Central memory CD4-positive, alpha-beta T cell (primary cell): Measurements from ENCODE around the gene MCM10.
"Not testable (repeated sequence)": the region's sequence is repeated elsewhere in the genome, so short reads cannot be mapped to it uniquely, and the experiment has no call there.

ENCODE experiments used
- DNase-seq: peaks from one replicate; pipeline ENCODE4 v3.0.0; 2022

Gene MCM10

GRCh38 chr10:13222566-13222965 lies 61.2 kb downstream of the MCM10 start:
- DNase-seq = no peak

DNA sequence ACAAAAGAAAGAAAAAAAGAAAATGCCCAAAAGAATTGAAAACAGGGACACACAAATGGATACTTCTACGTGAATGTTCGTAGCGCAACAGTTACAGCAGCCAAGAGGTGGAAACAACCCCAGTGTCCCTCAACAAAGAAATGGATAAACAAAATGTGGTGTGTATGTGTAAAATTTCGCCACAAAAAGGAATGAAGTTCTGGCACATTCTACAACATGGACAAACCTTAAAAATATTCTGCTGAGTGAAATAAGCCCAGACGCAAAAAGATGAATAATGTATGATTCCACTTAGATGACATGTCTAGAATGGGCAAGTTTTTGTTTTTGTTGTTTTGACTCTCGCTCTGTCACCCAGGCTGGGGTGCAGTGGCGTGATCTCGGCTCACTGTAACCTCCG lies 61.9 kb downstream of the MCM10 start:
- DNase-seq = no peak

DNA sequence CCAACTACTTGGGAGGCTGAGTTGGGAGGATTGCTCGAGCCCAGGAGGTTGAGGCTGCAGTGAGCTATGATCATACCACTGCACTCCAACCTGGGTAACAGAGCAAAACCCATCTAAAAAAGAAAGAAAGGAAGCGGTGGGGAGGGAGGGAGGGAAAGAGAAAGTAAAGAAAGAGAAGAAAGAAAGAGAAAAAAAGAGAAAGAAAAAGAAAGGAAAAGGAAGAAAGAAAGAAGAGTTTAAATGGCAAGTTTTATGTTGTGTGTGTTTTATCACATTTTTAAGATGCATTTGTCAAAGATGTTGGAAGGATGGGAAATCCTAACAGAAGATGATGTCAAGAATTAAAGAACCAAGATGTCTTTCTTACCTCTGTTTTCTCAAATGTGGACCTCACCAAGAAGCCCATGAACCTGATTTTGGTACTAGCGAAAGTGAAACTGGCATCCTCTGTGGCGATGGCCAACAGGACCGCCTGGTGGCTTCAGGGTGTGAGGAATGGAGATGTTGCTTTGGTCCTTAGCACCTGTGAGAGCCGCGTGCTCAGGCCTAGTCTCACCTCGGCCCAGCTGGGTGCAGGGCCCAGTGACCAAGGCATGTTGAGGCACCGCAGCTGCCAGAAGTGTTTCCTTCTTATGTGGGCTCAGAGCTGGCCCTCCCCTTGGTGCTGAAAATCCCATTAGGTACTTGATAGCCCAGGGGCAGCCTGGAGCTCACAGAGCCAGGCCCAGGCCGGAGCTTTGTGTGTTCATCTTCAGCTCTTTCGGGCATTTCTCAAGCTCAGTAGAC lies 63.0 kb downstream of the MCM10 start:
- no peak for DNase-seq

DNA sequence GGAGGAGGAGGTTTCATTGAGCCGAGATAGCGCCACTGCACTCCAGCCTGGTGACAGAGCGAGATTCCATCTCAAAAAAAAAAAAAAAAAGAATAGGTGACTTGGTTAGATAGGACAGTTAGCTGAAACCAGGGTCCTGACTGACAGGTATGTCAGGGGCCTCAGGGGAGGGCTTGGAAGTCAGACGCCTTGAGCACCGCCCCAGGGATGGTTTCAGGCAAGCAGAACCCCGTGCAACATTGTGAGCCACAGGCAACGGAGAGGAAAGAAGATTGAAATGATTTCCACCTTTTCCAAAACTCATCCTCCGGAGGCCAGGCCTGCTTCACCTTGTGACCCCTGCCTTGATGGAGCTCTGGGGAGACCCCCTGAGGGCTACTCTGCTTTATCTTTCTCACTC lies 64.2 kb downstream of the MCM10 start:
- DNase-seq = no peak

GRCh38 chr10:13227031-13227430 lies 65.7 kb downstream of the MCM10 start:
- DNase-seq = no peak

- no peak for DNase-seq
These were observed 69.8 kb downstream of the MCM10 start for GRCh38 chr10:13231190-13231589.

- no peak for DNase-seq
These were observed 70.5 kb downstream of the MCM10 start for GRCh38 chr10:13231808-13232207.

DNA sequence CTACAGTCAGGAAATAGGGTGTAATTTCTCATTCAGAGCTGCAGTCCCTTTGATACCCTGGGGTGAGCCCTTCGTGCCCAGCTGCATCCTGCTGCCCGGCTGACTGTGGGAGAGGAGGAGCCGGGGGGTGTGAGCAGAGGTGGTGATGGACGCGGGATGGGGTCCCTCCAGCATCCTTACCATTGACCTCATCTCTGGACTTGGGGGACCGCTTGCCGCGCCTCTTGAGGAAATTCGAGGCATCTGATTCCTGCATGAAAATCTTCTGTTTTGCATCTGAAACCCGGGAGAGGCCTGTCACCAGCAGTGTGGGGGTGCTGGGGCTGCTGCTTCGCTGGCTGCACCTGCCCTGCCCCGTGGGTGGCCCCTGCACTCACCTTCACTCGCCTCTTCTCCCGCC lies 72.0 kb downstream of the MCM10 start:
- DNase-seq = no peak

GRCh38 chr10:13234172-13234571 lies 72.8 kb downstream of the MCM10 start, which contains the start of gene UCMA:
UCMA (minus strand) TSS chr10:13234374; CDS start chr10:13234258, 116 bp downstream.
- no peak for DNase-seq

GRCh38 chr10:13234736-13235135 lies 73.4 kb downstream of the MCM10 start:
- not testable (repeated sequence) for DNase-seq

DNA sequence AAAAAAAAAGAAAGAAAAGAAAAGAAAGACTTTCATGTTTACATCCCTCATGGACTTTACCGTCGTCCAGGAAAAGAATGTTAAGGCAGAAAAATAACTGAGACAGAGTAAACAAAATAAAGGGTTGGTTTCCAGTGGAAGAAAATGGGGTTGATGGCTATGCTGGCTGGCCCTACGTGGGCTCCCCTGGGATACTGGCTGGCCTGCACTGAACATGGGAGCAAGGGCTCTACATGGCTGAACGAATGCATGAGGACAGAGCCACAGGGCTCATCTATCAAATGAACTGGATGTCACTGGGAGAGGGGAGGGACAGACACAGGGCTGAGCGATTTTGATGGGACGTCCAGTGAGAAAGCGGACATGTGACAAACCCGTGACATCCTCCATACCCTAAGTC lies 75.3 kb downstream of the MCM10 start:
- DNase-seq = no peak

- no peak for DNase-seq
These were observed 77.1 kb downstream of the MCM10 start for GRCh38 chr10:13238271-13239077.

DNA sequence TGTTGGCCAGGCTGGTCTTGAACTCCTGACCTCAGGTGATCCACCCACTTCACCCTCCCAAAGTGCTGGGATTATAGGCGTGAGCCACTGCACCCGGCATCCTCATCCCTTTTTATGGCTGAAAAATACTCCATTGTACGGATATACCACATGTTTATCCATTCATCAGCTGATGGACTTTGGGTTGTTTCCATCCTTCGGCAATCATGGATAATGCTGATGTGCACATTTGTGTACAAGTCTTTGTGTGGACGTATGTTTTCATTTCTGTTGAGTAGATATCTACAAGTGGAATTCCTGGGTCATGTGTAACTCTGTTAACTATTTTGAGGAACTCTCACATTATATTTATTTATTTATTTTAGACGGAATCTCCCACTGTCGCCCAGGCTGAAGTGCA lies 78.6 kb downstream of the MCM10 start:
- no peak for DNase-seq

DNA sequence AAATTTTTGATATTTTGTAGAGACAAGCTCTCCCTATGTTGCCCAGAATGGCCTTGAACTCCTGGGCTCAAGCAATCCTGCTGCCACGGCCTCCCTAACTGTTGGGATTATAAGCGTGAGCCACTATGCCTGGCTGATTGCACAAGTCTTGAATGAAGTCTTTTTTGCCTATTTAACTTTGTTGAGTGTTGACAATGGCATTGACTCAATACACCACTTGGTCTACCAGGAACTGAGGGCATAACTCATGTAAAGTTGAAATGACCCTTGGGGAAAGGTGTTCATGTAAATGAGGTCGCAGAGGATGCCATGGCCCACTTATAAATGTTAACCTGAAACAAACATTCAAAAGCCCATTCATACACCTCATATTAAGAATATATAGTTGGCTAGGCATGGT lies 80.3 kb downstream of the MCM10 start:
- DNase-seq = no peak

DNA sequence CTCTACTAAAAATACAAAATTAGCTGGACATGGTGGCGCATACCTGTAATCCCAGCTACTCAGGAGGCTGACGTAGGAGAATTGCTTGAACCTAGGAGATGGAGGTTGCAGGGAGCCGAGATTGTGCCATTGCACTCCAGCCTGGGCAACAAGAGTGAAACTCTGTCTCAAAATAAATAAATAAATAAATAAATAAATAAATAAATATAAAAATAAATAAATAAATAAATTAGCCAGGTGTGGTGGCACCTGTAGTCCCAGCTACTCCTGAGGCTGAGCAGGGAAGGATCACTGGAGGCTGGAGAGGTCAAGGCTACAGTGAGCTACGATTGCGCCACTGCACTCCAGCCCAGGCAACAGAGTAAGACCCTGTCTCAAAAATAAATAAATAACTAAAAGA lies 80.9 kb downstream of the MCM10 start:
- DNase-seq = not testable (repeated sequence)

DNA sequence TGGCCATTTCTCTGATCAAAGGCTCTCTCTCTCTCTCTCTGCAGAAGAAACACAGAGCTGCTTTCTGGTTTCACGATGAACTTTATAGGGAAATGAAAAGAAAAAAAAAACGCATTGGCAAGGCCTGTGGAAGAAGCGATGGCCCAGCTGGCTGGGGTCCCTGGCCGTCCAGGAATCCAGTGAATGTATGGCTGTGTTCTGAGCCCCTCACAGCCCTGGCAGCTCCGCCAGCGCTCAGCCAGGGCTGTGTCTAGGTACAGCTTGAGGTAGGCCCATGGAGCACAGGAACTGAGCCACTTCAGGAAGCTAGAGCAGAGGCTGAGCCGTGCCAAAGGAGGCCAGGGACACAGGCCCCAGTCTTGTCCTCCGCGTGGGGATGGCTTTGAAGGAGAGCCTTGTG lies 85.9 kb downstream of the MCM10 start:
- no peak for DNase-seq

- no peak for DNase-seq
These were observed 86.4 kb downstream of the MCM10 start for GRCh38 chr10:13247784-13248183.

- no peak for DNase-seq
These were observed 92.4 kb downstream of the MCM10 start for GRCh38 chr10:13253726-13254125.

- DNase-seq = no peak
These were observed 95.3 kb downstream of the MCM10 start for GRCh38 chr10:13256627-13257026.

DNA sequence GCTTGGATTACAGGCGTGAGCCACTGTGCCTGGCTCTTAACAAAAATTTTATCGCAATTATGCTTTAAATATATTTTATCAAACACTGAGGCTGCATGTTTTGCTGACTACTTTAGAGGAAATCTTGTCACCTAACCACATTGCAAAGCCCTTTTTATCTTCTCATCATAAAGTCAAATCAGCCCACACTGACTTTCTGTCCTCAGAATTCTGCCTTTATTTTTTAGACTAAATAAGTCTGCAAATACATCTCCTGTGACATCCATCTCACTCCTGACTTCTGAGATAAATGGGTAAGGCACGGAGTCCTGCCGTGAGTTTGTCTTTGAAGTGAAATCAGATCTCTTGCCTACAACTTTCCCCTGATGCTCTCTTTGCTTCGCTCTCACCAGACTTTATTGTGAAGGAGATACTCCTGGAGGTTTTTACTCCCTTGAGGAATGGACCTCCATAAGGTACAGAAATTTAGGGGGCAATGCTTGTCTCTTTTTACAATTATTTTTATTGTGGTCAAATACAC lies 96.3 kb downstream of the MCM10 start:
- no peak for DNase-seq
